SK-N-SH treated with all-trans-retinoic acid at 6 μM for 48 hours (cell line): ENCODE results near the gene RAF1.

Experiments used
- BACH2 ChIP-seq: fragments of 250-450 bp; sonication (Bioruptor Pico); IDR thresholded peaks from 2 replicates; pipeline ENCODE4 v1.9.0; 2021; ENCODE audit warnings: mild to moderate bottlenecking, borderline replicate concordance
- ESRRG ChIP-seq: fragments of 250-450 bp; sonication (Bioruptor Pico); IDR thresholded peaks from 2 replicates; pipeline ENCODE4 v1.6.1; 2021; ENCODE audit warnings: mild to moderate bottlenecking
- PATZ1 ChIP-seq: fragments of 250-450 bp; sonication (Bioruptor Pico); IDR thresholded peaks from 2 replicates; pipeline ENCODE4 v1.8.0; 2020; ENCODE audit warnings: mild to moderate bottlenecking, moderate library complexity, borderline replicate concordance
- PPARA ChIP-seq: fragments of 250-450 bp; sonication (Bioruptor Pico); IDR thresholded peaks from 2 replicates; pipeline ENCODE4 v1.5.0; 2020; ENCODE audit warnings: mild to moderate bottlenecking, borderline replicate concordance
- SNAI2 ChIP-seq: fragments of 250-450 bp; sonication (Bioruptor Pico); IDR thresholded peaks from 2 replicates; pipeline ENCODE4 v1.5.0; 2020; ENCODE audit warnings: mild to moderate bottlenecking, moderate library complexity
- TOX ChIP-seq: fragments of 250-450 bp; sonication (Bioruptor Pico); IDR thresholded peaks from 2 replicates; pipeline ENCODE4 v1.8.0; 2021; ENCODE audit warnings: mild to moderate bottlenecking, moderate library complexity, borderline replicate concordance
- ZFP3 ChIP-seq: fragments of 250-450 bp; sonication (Bioruptor Pico); IDR thresholded peaks from 2 replicates; pipeline ENCODE4 v1.5.0; 2020; ENCODE audit warnings: mild to moderate bottlenecking, moderate library complexity
- ZFP30 ChIP-seq: fragments of 450-650 bp; formaldehyde crosslinking; IDR thresholded peaks from 2 replicates; pipeline ENCODE4 v1.5.0; 2022; ENCODE audit warnings: mild to moderate bottlenecking, moderate library complexity
- ZNF565 ChIP-seq: fragments of 450-650 bp; formaldehyde crosslinking; conservative IDR thresholded peaks from 2 replicates; pipeline ENCODE4 v1.5.0; 2020; ENCODE audit warnings: low read depth, mild to moderate bottlenecking, moderate library complexity
- TF ChIP-seq, protein P1 (sequence below): fragments of 250-450 bp; sonication (Bioruptor Pico); IDR thresholded peaks from 2 replicates; pipeline ENCODE4 v1.8.0; 2021; ENCODE audit warnings: low read depth, mild to moderate bottlenecking, moderate library complexity, borderline replicate concordance
- TF ChIP-seq, protein P2 (sequence below): fragments of 250-450 bp; sonication (Bioruptor Pico); IDR thresholded peaks from 2 replicates; pipeline ENCODE4 v1.5.1; 2020; ENCODE audit warnings: low read depth, mild to moderate bottlenecking, moderate library complexity

GRCh38 chr3:12562451-12562850 is 101.5 kb downstream of the RAF1 start:
- TF ChIP-seq SNAI2 (CRISPR knock-in tag) (no peak), ZNF565 (CRISPR knock-in tag) (no peak), ZFP30 (no peak), ESRRG (no peak), ZFP3 (CRISPR knock-in tag) (no peak), PATZ1 (no peak), BACH2 (CRISPR knock-in tag) (no peak), TOX (CRISPR knock-in tag) (no peak), PPARA (CRISPR knock-in tag) (no peak)
- TF ChIP-seq, protein P1, sequence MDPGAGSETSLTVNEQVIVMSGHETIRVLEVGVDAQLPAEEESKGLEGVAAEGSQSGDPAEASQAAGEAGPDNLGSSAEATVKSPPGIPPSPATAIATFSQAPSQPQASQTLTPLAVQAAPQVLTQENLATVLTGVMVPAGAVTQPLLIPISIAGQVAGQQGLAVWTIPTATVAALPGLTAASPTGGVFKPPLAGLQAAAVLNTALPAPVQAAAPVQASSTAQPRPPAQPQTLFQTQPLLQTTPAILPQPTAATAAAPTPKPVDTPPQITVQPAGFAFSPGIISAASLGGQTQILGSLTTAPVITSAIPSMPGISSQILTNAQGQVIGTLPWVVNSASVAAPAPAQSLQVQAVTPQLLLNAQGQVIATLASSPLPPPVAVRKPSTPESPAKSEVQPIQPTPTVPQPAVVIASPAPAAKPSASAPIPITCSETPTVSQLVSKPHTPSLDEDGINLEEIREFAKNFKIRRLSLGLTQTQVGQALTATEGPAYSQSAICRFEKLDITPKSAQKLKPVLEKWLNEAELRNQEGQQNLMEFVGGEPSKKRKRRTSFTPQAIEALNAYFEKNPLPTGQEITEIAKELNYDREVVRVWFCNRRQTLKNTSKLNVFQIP (CRISPR knock-in tag), result no peak
- TF ChIP-seq, protein P2, sequence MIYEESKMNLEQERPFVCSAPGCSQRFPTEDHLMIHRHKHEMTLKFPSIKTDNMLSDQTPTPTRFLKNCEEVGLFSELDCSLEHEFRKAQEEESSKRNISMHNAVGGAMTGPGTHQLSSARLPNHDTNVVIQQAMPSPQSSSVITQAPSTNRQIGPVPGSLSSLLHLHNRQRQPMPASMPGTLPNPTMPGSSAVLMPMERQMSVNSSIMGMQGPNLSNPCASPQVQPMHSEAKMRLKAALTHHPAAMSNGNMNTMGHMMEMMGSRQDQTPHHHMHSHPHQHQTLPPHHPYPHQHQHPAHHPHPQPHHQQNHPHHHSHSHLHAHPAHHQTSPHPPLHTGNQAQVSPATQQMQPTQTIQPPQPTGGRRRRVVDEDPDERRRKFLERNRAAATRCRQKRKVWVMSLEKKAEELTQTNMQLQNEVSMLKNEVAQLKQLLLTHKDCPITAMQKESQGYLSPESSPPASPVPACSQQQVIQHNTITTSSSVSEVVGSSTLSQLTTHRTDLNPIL (CRISPR knock-in tag), result no peak
